GM10266 (cell line): ENCODE measurements around the gene TUBGCP2.

Source experiments
- DNase-seq: peaks from one replicate; pipeline ENCODE4 v3.0.0; 2012; ENCODE audit errors: extremely low spot score
- TF ChIP-seq, protein P1 (sequence below): IDR thresholded peaks from 2 replicates; pipeline ENCODE4 v1.5.1; 2012; ENCODE audit warnings: mild to moderate bottlenecking, low read depth; ENCODE audit not compliant: control insufficient read depth, insufficient read depth; ENCODE audit errors: missing control alignments

Gene TUBGCP2

GRCh38 chr10:133249094-133249780 is 59.4 kb downstream of the TUBGCP2 start:
- TF ChIP-seq, protein P1, sequence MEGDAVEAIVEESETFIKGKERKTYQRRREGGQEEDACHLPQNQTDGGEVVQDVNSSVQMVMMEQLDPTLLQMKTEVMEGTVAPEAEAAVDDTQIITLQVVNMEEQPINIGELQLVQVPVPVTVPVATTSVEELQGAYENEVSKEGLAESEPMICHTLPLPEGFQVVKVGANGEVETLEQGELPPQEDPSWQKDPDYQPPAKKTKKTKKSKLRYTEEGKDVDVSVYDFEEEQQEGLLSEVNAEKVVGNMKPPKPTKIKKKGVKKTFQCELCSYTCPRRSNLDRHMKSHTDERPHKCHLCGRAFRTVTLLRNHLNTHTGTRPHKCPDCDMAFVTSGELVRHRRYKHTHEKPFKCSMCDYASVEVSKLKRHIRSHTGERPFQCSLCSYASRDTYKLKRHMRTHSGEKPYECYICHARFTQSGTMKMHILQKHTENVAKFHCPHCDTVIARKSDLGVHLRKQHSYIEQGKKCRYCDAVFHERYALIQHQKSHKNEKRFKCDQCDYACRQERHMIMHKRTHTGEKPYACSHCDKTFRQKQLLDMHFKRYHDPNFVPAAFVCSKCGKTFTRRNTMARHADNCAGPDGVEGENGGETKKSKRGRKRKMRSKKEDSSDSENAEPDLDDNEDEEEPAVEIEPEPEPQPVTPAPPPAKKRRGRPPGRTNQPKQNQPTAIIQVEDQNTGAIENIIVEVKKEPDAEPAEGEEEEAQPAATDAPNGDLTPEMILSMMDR, result no peak
- no peak for DNase-seq

- TF ChIP-seq, protein P1, result no peak
- no peak for DNase-seq
These were observed 60.3 kb downstream of the TUBGCP2 start for GRCh38 chr10:133248334-133248715.

DNA sequence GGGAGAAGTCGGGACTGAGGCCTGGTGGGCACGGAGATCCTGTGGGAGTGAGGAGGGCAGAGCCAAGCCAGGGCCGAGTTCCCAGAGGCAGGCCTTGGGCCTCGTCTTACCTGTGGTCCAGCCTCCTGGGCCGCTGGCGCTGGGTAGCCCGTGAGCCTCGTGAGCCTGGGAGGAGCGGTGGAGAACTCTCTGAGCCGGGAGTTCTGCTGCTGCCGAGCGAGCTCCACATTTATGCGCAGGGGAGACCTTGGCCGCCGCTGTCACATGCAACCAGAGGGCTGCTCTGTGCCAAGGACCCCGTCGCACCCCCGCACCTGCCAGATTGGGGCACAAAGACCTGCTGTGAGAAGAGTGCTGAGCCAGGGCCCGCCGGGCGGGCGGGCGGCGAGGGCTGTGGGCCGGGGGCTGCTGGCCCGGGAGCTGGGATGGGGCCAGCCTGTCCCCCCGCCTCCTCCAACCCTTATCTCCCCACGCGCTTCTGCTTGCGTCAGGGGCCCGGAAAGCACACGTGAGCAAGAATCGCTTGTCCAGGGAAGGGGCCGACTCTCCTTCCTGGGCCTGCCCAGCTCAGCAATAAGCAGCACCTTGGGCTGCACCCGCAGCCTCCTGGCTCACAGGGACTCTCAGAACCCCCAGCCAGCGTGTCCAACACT is 60.9 kb downstream of the TUBGCP2 start:
- TF ChIP-seq, protein P1, result no peak
- no peak for DNase-seq

GRCh38 chr10:133246236-133246626 is 62.4 kb downstream of the TUBGCP2 start:
- TF ChIP-seq, protein P1, result no peak
- DNase-seq, result no peak

GRCh38 chr10:133245439-133246235 is 63.0 kb downstream of the TUBGCP2 start:
- TF ChIP-seq, protein P1, result no peak
- no peak for DNase-seq

DNA sequence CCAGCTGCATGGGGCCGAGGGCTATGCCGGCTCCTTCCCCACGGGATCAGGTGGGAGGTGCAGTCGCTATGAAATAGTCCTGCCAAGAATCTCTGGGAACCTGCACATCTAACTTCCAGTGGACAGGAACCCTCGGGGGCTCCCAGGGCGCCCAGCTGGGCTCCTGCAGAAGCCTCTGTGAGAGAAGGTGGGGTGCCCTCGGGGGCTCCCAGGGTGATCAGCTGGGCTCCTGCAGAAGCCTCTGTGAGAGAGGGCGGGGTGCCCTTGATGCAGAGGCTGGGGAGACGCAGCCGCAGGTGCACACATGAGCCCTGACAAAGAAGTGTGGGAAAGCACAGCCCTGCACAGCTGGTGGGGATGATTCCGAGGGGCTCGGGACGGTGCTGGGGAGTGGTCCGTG is 65.1 kb downstream of the TUBGCP2 start:
- no peak for DNase-seq
- TF ChIP-seq, protein P1, result no peak

DNA sequence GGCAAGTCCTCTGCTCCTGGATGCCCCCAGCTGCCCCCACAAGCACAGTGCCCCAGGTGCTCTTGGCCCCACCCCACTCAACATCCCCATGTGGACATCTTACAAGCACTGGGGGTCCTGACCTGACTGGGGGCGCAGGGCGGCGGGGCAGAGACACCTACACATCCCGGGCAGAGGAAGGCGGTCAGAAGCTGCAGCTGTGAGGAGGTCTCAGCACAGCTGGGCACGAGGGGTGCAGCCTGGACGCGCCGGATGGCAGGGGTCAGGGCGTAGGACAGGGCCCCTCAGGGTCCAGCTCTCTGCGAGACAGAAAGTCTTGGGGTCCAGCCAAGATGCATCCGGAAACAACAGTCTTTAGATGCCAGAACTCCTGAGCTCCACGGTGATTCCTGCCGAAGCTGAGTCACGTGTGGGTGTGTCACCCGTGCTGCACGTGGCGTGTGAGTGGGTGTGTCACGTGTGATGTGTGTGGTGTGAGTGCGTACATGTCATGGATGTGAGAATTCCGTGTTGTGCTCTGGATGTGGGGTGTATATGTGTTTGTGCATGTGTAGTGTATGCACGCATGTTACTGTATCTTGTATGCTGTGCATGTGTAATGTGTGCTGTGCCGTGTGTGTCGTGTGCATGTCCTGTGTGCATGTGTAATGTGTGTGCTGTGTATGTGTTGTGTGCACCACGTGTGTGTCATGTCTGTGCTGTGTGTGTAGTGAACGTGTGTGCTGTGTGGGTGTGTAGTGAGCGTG is 65.9 kb downstream of the TUBGCP2 start:
- TF ChIP-seq, protein P1, result no peak
- DNase-seq, result no peak
